K562 treated with DMSO at 1 percent for 24 hours (cell line): ENCODE measurements around the gene TNIK. TPM values are rescaled to one million over a fixed set of nuclear protein-coding genes. Genes with fewer than 3 reads are reported as not detected.

Experiments used
- total RNA-seq: library from RNA; unstranded; fragments of 300-600 nt; gene quantifications from 2 replicates; pipeline ENCODE4 v1.2.3, GENCODE V29; 2022; ENCODE audit warnings: low read depth; ENCODE audit not compliant: insufficient read depth

TNIK gene
- total RNA-seq, result 19.5 and 22.3 TPM in 2 replicates

GRCh38 chr3:171459942-171460724 lies at the start of gene TNIK:
TNIK (minus strand) TSS chr3:171460405; CDS start chr3:171460063, 342 bp downstream.

DNA sequence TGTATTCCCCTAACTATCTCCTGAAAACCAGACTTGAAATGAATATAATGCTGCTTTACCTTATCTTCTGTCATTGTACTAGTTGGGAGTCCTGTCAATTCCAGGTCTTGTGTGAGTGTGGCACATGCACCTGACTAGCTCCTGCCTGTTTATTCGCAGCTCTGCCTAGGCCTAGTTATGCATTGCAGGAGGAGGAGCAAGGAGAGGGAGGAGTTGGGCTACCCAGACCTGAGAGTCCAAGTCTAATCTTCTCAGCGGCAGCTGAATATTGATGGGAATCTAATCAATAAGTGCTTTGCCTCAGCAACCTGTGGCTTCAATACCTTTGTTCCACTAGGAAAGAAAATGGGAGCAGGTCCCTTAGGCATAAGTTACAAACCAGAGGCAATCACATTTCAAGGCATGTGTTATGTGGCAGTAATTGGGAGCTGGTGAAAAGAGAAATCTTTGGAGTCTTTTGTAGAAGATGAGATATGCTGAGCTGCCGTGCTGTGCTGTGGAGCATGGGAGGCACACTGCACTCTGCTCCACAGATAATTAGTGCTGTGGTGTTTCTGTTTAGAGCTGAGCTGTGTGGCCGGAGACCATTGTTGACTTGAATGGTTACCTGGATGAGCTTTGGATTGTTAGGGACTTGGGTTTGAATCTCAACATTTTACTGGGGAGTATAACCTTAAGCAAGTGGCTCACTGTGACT lies 433.5 kb downstream of the TNIK start, which contains the start of gene SLC2A2:
Gene SLC2A2 (minus strand): TSS at position 124 of the 697 bp plus-strand sequence. CDS start 50 bp downstream, at position 74.

